Stimulated activated CD4-positive, alpha-beta T cell treated with anti-CD3 and anti-CD28 coated beads, Interleukin-15, amount 100 ng/mL, for 24 hours (primary cell): ENCODE measurements around the gene KIAA0586.
A peak's percentile ranks its signal among the peaks of the same experiment; 100 is the strongest.
"Not testable (repeated sequence)": the region's sequence is repeated elsewhere in the genome, so short reads cannot be mapped to it uniquely, and the experiment has no call there.

Experiments used
- DNase-seq: peaks from one replicate; pipeline ENCODE4 v3.0.0-alpha.2; 2020

KIAA0586 gene

GRCh38 chr14:58553959-58554358 is 126.4 kb downstream of the KIAA0586 start:
- DNase-seq: no peak

GRCh38 chr14:58555647-58556046 is 128.1 kb downstream of the KIAA0586 start:
- no peak for DNase-seq

- no peak for DNase-seq
Measured at GRCh38 chr14:58557242-58557641, 129.7 kb downstream of the KIAA0586 start.

DNA sequence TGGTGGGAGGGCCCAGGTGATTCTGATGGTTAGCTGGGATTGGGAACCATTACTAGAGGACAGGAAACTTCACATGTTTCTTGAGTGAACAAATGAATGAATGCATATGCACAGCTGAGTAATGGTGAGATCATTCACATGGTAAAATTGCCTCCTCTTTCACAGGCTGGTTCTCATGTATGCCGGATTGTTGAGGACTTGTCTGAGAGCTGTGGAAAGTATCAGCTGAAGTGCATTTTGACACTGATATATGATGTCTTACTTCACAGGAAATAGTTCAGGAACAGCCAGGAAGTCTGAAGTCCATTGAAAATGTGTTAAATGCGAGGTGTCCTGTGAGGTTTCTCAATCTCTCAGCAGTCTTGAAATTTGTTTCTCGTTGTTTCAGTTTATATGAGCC is 132.7 kb downstream of the KIAA0586 start:
- no peak for DNase-seq

DNA sequence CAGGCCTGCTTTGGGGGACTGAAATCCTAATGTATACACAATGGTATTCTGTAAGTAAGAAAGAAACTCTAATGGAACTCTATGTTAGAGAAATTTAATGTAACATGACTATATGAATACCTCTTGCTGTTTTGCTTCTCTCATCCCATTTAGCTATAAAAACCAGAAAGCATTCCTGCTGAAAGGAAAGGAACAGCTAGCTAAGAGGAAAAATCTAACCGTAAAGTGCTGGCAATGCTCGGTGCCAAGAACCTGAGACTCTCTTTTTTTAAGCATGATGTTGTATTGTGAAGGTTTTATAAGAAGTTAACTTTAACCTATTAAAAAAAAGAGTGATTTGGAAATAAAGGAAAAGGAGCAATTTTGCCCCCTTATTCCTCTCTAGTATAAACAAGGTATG is 134.6 kb downstream of the KIAA0586 start:
- DNase-seq: no peak

GRCh38 chr14:58563978-58564377 is 136.5 kb downstream of the KIAA0586 start:
- DNase-seq: no peak

- DNase-seq: no peak
Measured at GRCh38 chr14:58565832-58566231, 138.3 kb downstream of the KIAA0586 start.

GRCh38 chr14:58566979-58567378 is 139.5 kb downstream of the KIAA0586 start:
- DNase-seq: no peak

DNA sequence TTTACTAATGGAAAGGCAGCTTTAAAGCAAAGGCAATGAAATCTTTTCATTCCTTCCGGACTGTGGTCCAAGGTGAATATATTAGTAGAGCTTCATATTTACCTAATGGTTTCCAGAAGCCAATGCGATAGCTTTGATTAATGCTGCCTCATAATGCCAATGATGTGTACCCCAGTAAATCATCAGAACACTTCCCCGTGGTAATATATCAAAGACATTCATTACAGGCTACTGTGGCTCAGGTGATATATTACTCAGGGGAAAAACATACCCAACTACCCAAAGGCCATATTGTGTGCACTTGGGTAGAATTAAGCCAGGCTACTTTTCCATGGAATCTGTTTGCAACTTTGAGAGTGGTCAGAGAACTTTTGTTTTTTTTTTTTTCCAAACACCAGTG is 140.8 kb downstream of the KIAA0586 start:
- DNase-seq: no peak

DNA sequence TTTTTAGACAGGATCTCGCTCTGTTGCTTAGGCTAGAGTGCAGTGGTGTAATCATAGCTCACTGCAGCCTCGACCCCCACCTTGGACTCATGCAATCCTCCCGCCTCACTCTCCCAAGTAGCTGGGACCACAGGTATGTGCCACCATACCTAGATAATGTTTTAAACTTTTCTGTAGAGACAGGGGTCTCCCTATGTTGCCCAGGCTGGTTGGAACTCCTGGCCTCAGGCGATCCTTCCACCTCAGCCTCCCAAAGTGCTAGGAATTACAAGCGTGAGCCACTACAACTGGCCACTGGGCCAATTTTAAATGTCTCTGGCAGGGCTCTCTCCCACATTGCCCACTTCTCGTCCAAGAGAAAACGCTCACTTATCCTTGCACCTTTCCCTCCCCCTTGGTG is 143.7 kb downstream of the KIAA0586 start:
- DNase-seq: no peak

- peak; percentile 73 for DNase-seq
Measured at GRCh38 chr14:58571769-58572472, 144.4 kb downstream of the KIAA0586 start.

DNA sequence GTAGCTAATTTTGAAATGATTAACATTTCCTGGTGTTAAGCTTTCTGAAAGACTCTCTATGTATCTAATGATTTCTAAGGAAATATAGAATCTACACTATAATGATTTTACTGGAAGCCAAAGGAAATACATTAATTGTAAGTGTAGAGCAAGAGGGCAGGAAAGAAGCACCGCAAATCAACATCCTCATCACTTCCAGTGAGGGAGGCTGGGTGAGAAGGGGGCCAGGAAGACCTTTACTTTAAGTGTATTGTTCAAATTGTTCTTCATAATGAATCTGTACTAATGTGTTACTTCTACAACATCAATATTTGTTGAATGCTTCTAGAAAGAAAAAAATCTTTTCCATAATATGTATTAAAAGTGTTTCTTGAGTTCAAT is 144.9 kb downstream of the KIAA0586 start:
- no peak for DNase-seq

DNA sequence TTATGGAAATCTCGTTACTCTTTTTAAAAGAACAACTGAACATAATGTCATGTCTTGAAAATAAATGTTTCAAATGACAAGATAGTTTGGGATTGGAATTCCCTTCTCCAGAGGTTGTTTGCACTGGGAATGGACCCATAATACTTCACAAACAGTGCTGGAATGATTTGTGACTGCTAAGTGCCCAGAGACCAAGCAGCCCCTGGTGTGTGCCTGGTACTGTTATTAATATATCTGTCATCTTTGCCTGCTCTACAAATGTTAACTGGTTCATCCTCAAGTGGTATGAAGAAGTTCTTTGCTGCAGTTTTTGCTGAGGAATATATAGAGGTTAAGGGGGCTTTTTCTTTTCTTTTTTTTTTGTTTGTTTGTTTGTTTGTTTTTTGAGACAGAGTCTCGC is 145.3 kb downstream of the KIAA0586 start:
- no peak for DNase-seq

GRCh38 chr14:58574623-58575022 is 147.1 kb downstream of the KIAA0586 start:
- no peak for DNase-seq

DNA sequence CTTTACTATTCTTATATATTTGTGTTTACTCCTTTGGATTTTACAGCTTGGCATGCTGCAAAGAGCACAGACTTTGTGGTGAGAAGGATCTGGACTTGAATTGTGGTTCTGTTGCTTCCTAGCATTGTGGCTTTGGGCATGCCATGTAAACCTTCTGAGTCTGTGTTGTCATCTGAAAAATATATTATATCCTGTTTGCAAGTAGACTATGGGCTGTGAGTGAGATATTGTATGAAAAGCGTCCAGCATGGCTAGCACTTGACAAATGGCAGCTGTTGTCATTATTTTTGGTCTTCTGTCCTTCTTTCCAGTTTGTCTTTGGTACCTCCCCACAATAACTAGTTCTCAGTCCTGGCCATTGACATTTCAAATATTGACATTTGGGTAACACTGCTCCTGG is 148.4 kb downstream of the KIAA0586 start:
- no peak for DNase-seq

DNA sequence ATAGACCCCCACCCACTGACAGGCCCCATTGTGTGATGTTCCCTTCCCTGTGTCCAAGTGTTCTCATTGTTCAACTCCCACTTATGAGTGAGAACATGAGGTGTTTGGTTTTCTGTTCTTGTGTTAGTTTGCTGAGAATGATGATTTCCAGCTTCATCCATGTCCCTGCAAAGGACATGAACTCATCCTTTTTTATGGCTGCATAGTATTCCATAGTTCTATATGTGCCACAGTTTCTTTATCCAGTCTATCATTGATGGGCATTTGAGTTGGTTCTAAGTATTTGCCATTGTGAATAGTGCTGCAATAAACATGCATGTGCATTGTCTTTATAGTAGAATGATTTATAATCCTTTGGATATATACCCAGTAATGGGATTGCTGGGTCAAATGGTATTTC is 152.5 kb downstream of the KIAA0586 start:
- DNase-seq: not testable (repeated sequence)

- not testable (repeated sequence) for DNase-seq
Measured at GRCh38 chr14:58581389-58581788, 153.9 kb downstream of the KIAA0586 start.

DNA sequence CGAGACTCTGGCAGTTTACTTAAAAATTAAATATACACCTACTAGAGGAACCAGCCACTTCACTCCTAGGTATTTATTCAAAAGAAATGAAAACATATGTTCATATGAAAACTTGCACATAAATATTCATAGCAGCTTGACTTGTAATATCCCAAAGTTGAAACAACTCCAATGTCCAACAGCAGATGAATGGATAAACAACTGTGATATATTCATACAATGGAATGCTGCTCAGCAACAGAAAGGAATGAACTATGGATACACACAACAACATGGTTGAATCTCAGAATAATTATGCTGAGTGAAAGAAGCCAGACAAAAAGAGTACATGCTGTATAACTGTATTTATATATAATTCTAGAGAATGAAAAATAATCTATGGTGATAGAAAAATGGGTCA is 156.9 kb downstream of the KIAA0586 start:
- DNase-seq: no peak

- DNase-seq: no peak
Measured at GRCh38 chr14:58587271-58587670, 159.8 kb downstream of the KIAA0586 start.

- DNase-seq: not testable (repeated sequence)
Measured at GRCh38 chr14:58588321-58588720, 160.8 kb downstream of the KIAA0586 start.

DNA sequence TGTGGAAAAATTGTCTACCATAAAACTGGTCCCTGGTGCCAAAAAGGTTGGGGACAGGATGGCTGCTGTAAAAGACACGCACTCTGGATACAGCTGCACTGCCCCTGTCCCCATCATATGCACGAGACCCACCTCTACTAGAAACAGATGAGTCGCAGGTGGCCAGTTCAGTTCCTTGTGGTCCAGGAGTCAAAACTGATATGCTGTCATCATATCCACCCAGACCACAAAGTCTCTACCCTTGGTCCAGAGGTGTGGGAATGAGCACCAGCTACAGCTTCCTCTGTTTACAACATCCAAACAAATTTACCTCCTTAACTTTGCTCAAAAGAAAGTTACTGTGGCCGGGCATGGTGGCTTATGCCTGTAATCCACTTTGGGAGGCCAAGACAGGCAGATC is 166.5 kb downstream of the KIAA0586 start:
- DNase-seq: no peak

DNA sequence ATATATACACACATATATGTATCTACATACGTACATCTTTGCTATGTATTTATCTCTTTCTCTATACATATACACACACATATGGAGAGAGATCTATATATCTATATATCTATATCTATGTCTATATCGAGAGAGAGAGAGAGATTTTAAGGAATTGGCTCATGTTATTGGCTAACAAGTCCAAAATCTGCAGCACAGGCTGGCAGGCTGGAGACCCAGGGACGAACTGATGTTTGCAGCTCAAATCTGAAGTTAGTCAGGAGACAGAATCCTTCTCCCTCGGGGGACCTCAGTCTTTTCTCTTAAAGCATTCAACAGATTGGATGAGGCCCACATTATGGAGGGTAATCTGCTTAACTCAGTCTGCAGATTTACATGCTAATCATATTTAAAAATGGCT is 169.5 kb downstream of the KIAA0586 start:
- DNase-seq: no peak

- no peak for DNase-seq
Measured at GRCh38 chr14:58598028-58598803, 170.7 kb downstream of the KIAA0586 start.

DNA sequence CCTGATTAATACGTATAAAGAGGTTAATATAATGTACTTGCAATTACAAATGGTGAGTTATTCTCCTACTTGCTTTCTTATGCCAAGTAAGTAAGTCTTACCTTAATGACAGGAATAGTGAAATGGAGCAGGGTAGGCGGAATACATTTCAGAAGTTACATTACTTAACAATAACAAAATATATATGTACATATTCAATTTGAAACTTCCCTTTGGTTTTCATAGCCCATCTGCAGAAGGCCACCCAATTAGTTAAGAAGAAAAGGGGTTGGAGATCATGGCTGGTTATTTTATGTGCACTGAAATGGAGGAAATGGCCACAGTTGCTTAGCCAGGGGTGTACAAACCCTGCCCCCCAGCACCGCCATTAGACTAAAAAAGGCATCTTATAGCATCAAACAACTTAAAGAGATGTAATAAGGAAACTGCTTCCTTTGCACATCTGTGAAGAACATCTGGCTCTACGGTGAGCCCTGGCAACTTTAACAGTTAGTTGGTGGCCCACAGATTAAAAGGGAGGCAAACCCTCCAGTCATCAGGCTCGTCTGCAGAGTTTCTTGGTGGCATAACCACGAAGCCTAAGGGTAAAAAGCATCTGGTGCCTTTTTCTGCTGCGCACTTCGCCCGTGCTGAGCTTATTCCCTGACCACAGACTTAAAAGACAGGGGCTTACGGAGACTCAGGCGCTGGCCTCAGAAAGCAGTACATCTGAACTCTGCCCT is 171.4 kb downstream of the KIAA0586 start:
- DNase-seq: no peak
